ENCODE results near the gene CD14.

GRCh38 chr5:140637371-140638100, 4.6 kb upstream of the CD14 start:
- TF ChIP-seq POLR2AphosphoS5 (IDR thresholded peaks at IDR 0.05; ENCODE audit: low read depth, low read length) (no peak), POLR2A (IDR thresholded peaks at IDR 0.05; ENCODE audit: low read depth, low read length) (no peak), SPI1 (IDR thresholded peaks at IDR 0.05; ENCODE audit: low read depth, low read length) (no peak), POU2F2 (IDR thresholded peaks at IDR 0.05; ENCODE audit: low read depth, low read length) (no peak)

Measured in GM12891 (cell line).